AG04449 (cell line): ENCODE results near the gene ASXL1.

Experiments used
- CTCF ChIA-PET: fragments of 350-600 bp; formaldehyde crosslinking; extraction: SDS; loops from one replicate; lab custom pipeline; 2021; ENCODE audit warnings: antibody characterized with exemption; lab: Yijun Ruan, JAX
- POLR2A ChIA-PET: fragments of 400-600, 350-600 bp; formaldehyde crosslinking; extraction: SDS; loops from one replicate; lab custom pipeline; 2020; ENCODE audit warnings: antibody characterized with exemption, inconsistent platforms; lab: Yijun Ruan, JAX
- DNase-seq: peaks from one replicate; pipeline ENCODE4 v3.0.0-alpha.2; 2010; ENCODE audit warnings: low read depth, low spot score
- H3K4me3 ChIP-seq: 2 replicates; pipeline ENCODE4 v1.5.1; 2011; ENCODE audit warnings: low read depth, mild to moderate bottlenecking, control low read depth, low read length
- TF ChIP-seq, protein P1 (sequence below): IDR thresholded peaks from one replicate; pipeline ENCODE4 v1.5.1; 2011; ENCODE audit warnings: mild to moderate bottlenecking, moderate library complexity, low read length, control low read depth, inconsistent platforms; ENCODE audit not compliant: insufficient read depth; ENCODE audit errors: missing control alignments

Gene ASXL1

DNA sequence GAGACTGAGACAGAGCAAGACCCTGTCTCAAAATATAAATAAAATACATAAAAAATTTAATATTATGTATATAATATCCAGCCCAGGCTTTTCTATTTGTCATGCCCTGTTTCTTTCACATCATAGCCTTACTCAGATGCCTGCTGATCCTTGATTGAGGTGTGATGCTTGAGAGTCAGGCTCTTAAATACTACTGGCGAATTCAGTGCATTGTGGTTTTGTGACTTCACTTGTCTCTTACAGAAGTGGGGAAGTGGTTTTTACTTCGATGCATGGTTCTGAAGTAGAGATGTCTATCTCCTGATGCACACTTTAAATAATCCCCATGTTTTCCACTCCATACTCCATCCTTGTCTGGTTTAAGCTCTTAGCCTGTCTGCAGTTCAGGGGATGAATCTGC is 29.1 kb downstream of the ASXL1 start:
- CTCF ChIA-PET: no interaction called here

DNA sequence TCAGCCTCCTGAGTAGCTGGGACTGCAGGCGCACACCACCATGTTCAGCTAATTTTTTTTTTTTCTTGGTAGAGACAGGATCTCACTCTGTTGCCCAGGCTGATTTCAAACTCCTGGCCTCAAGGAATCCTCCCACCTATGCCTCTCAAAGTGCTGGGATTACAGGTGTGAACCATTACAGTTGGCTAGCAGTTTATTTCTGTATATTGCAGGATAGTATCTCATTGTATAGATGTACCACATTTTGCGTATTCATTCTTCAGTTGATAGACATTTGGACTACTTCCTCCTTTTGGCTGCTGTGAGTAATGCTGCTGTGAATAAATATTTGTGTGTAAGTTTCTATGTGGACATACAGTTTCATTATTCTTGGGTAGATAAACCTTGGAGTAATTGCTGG is 32.9 kb downstream of the ASXL1 start:
- DNase-seq: no peak
- TF ChIP-seq, protein P1, sequence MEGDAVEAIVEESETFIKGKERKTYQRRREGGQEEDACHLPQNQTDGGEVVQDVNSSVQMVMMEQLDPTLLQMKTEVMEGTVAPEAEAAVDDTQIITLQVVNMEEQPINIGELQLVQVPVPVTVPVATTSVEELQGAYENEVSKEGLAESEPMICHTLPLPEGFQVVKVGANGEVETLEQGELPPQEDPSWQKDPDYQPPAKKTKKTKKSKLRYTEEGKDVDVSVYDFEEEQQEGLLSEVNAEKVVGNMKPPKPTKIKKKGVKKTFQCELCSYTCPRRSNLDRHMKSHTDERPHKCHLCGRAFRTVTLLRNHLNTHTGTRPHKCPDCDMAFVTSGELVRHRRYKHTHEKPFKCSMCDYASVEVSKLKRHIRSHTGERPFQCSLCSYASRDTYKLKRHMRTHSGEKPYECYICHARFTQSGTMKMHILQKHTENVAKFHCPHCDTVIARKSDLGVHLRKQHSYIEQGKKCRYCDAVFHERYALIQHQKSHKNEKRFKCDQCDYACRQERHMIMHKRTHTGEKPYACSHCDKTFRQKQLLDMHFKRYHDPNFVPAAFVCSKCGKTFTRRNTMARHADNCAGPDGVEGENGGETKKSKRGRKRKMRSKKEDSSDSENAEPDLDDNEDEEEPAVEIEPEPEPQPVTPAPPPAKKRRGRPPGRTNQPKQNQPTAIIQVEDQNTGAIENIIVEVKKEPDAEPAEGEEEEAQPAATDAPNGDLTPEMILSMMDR: no peak
- CTCF ChIA-PET: no interaction called here
- POLR2A ChIA-PET: no interaction called here
- H3K4me3 ChIP-seq: no peak overlapping the region

More for the DNA sequence above, 29.1 kb downstream of the ASXL1 start:
- no peak for DNase-seq
- TF ChIP-seq, protein P1: no peak
- no peak overlapping the region for H3K4me3 ChIP-seq
- POLR2A ChIA-PET: no interaction called here

DNA sequence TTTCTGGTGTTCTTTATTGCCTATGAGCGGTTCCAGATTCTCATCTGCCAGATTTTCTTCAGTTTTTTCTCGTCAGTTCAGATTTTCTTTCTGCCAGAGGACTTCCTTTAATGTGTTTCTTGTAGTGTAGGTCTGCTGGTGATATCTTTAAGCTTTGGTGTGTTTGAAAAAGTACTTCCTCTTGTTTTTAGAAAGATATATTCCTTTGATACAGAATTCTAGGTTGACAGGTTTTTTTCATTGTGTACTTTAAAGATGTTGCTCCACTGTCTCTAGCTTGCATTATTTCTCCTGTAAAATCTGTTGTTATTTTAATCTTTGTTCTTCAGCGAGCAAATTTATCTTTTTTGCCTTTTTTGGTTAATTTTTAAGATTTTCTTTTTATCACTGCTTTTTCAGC is 36.9 kb downstream of the ASXL1 start:
- ChIA-PET CTCF (no interaction called here), POLR2A (no interaction called here)
- TF ChIP-seq, protein P1: no peak
- no peak overlapping the region for H3K4me3 ChIP-seq
- no peak for DNase-seq

DNA sequence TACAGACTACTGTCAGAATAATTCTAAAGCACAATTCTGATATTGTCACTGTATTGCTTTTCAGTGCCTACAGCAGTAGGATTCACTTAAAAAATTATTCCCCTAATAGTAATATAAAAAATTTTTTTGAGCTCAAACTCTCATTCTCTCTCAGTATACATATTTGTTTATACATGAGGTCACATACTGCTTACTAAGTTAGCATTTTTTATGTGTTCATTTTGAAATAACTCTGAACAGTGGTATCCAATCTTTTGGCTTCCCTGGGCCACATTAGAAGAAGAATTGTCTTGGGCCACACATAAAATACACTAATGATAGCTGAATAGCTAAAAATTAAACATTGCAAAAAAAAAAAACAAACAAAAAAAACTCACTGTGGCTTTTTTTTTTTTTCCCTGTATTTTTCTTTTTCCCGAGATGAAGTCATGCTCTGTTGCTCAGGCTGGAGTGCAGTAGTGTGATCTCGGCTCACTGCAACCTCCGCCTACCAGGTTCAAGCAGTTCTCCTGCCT is 38.6 kb downstream of the ASXL1 start:
- H3K4me3 ChIP-seq: no peak overlapping the region
- ChIA-PET POLR2A (no interaction called here), CTCF (interaction anchor here (1.0 kb wide), 1 partner anchor 58 kb away, joined by 3 read pairs; no protein-coding TSS in a partner anchor)
- DNase-seq: no peak
- TF ChIP-seq, protein P1: no peak

DNA sequence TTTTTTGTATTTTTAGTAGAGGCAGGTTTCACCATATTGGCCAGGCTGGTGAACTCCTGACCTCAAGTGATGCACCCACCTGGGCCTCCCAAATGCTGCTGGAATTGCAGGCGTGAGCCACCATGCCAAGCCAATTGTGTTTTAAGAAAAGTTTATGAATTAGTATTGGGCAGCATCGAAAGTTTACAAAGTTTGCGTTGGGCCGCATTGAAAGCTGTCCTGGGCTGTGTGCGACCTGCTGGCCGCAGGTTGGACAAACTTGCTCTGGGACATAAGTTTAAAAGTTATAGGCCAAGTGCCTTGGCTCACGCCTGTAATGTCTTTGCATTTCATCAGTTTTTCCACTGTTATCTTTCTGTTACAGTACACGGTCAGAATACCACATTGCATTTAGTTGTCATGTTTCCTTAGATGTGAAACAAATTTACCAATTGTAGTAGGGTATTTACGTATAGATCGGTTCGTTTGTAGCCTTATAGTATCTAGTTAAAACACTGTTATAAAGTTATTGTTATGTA is 39.5 kb downstream of the ASXL1 start:
- ChIA-PET CTCF (no interaction called here), POLR2A (no interaction called here)
- H3K4me3 ChIP-seq: no peak overlapping the region
- TF ChIP-seq, protein P1: no peak
- no peak for DNase-seq

DNA sequence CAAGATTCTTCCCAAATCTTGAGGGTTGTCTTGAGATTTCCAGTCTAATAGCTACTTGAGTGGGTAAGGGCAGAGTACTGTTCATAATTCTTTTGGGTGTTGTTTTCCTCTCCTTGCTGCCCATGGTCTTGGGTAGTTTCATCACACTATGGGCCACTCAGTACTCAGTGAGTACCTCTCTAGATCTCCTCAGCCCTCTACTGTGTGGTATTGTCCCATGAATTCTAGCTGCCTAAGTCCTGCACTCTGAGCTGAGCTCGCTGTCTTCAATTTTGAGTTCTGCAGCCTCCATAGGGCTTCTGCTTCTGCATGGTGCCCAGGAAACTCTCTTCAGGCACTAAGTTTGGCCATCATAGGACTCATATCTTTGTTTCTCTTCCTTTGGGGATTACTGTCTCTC is 42.3 kb downstream of the ASXL1 start:
- ChIA-PET POLR2A (no interaction called here), CTCF (interaction anchor here (1.0 to 1.4 kb wide), 2 partner anchors 17 to 56 kb away, joined by 3 to 4 read pairs; no protein-coding TSS in a partner anchor)
- TF ChIP-seq, protein P1: no peak

More for the DNA sequence above, 42.3 kb downstream of the ASXL1 start:
- H3K4me3 ChIP-seq: no peak overlapping the region
- no peak for DNase-seq
